Activated B cell treated with CpG ODN at 0.5 μM for 24 hours (primary cell): Measurements from ENCODE around the gene CEP19. TPM values are rescaled to one million over a fixed set of nuclear protein-coding genes. Genes with fewer than 3 reads are reported as not detected.
A peak's percentile ranks its signal among the peaks of the same experiment; 100 is the strongest.
"Not testable (repeated sequence)": the region's sequence is repeated elsewhere in the genome, so short reads cannot be mapped to it uniquely, and the experiment has no call there.

ENCODE experiments used
- ATAC-seq: fragments of 200-7000 bp; cut with Tn5 transposase; one replicate; pipeline ENCODE4 v1.10.0; 2021; ENCODE audit warnings: low read depth, mild to moderate bottlenecking, moderate library complexity
- CTCF ChIA-PET: fragments of 350-600 bp; sonication (Branson Sonifier 250); formaldehyde crosslinking; loops from one replicate; lab custom pipeline; 2021; ENCODE audit warnings: antibody characterized with exemption; lab: Charles Lee
- POLR2A ChIA-PET: fragments of 350-600 bp; sonication (Branson Sonifier 250); formaldehyde crosslinking; loops from one replicate; lab custom pipeline; 2021; ENCODE audit warnings: antibody characterized with exemption; lab: Charles Lee
- DNase-seq: peaks from one replicate; pipeline ENCODE4 v3.0.0; 2022
- H3K27ac Mint-ChIP-seq: one replicate; pipeline ENCODE4 v1.8.0; 2020; ENCODE audit warnings: mixed read lengths
- H3K27me3 Mint-ChIP-seq: one replicate; pipeline ENCODE4 v1.8.0; 2021; ENCODE audit warnings: mixed read lengths
- H3K36me3 Mint-ChIP-seq: one replicate; pipeline ENCODE4 v1.8.0; 2021; ENCODE audit warnings: low read depth, mixed read lengths
- H3K4me1 Mint-ChIP-seq: one replicate; pipeline ENCODE4 v1.8.0; 2021; ENCODE audit warnings: mixed read lengths
- H3K4me3 Mint-ChIP-seq: one replicate; pipeline ENCODE4 v1.8.0; 2020; ENCODE audit warnings: mild to moderate bottlenecking, mixed read lengths
- H3K9me3 Mint-ChIP-seq: one replicate; pipeline ENCODE4 v1.8.0; 2020; ENCODE audit warnings: mixed read lengths
- intact Hi-C: fragments of 100-400 bp; cut with micrococcal nuclease; formaldehyde crosslinking; loops from one replicate; pipeline ENCODE4 v1.15.1; 2024
- total RNA-seq: library from RNA; stranded (reverse); gene quantifications from 2 replicates; pipeline ENCODE4 v1.2.3, GENCODE V29; 2022
- TF ChIP-seq, protein P1 (sequence below): fragments of 200-600 bp; IDR thresholded peaks from one replicate; pipeline ENCODE4 v1.8.0; 2022; ENCODE audit warnings: antibody characterized with exemption, mild to moderate bottlenecking

The CEP19 gene
- total RNA-seq, 1 donor from 2014 or later = 4.1 TPM

GRCh38 chr3:196753201-196753600 lies 41.2 kb upstream of the CEP19 start:
- H3K27me3 Mint-ChIP-seq = no peaks in the 10 kb centered on the region
- TF ChIP-seq, protein P1, sequence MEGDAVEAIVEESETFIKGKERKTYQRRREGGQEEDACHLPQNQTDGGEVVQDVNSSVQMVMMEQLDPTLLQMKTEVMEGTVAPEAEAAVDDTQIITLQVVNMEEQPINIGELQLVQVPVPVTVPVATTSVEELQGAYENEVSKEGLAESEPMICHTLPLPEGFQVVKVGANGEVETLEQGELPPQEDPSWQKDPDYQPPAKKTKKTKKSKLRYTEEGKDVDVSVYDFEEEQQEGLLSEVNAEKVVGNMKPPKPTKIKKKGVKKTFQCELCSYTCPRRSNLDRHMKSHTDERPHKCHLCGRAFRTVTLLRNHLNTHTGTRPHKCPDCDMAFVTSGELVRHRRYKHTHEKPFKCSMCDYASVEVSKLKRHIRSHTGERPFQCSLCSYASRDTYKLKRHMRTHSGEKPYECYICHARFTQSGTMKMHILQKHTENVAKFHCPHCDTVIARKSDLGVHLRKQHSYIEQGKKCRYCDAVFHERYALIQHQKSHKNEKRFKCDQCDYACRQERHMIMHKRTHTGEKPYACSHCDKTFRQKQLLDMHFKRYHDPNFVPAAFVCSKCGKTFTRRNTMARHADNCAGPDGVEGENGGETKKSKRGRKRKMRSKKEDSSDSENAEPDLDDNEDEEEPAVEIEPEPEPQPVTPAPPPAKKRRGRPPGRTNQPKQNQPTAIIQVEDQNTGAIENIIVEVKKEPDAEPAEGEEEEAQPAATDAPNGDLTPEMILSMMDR = no peak
- CTCF ChIA-PET = no interaction called here
- peaks cover 48% of the 10 kb centered on the region for H3K4me1 Mint-ChIP-seq
- ATAC-seq (no peak), DNase-seq (no peak)
- intact Hi-C loops = no loop called here
- no peak overlapping the region for H3K27ac Mint-ChIP-seq
- H3K4me3 Mint-ChIP-seq = no peak overlapping the region
- POLR2A ChIA-PET = no interaction called here
- peaks cover 75% of the 10 kb centered on the region for H3K36me3 Mint-ChIP-seq
- peaks cover 8% of the 10 kb centered on the region for H3K9me3 Mint-ChIP-seq

DNA sequence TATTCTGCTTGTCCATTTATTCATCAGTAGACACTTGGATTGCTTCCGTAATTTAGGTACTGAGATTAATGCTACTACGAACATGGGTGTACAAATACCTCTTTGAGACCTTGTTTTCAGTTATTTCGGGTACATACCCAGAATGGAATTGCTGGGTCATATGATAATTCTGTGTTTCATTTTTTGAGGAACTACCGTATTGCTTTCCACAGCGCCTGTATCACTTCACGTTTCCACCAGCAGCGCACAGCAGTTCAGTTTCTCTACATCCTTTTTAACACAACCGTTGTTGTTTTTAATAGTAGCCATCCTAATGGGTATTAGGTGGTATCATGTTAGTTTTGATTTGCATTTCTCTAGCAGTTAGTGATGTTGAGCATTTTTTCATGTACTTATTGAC lies 37.1 kb upstream of the CEP19 start:
- peak; percentile 78 for ATAC-seq
- Mint-ChIP-seq H3K4me1 (peaks cover 49% of the 10 kb centered on the region), H3K9me3 (no peaks in the 10 kb centered on the region), H3K27ac (peak overlapping the region; percentile 65), H3K36me3 (peaks cover 52% of the 10 kb centered on the region), H3K27me3 (no peaks in the 10 kb centered on the region), H3K4me3 (peak overlapping the region; percentile 2)
- no peak for DNase-seq
- intact Hi-C loops = loop anchor here (1.0 kb wide), 1 partner anchor 9 kb away; no protein-coding TSS in a partner anchor
- POLR2A ChIA-PET = interaction anchor here (0.7 to 1.2 kb wide), 2 partner anchors 10 to 201 kb away, joined by 3 to 5 read pairs; partner anchors contain the start of gene PAK2
- CTCF ChIA-PET = no interaction called here
- TF ChIP-seq, protein P1 = no peak

GRCh38 chr3:196743569-196743968 lies 31.5 kb upstream of the CEP19 start:
- POLR2A ChIA-PET = interaction anchor here (1.0 kb wide), 1 partner anchor 199 kb away, joined by 3 read pairs; the partner anchor contains the start of gene NCBP2
- Mint-ChIP-seq H3K36me3 (peaks cover 31% of the 10 kb centered on the region), H3K4me1 (peaks cover 48% of the 10 kb centered on the region)
- H3K9me3 Mint-ChIP-seq, ATAC-seq, H3K4me3 Mint-ChIP-seq, H3K27ac Mint-ChIP-seq, DNase-seq, CTCF ChIA-PET, H3K27me3 Mint-ChIP-seq: not testable (repeated sequence)
- intact Hi-C loops = loop anchor here (5.0 kb wide), 2 partner anchors 41 to 124 kb away; partner anchors contain the start of gene SENP5

GRCh38 chr3:196741249-196741889 lies 29.3 kb upstream of the CEP19 start:
- peak overlapping the region; percentile 99 for H3K27ac Mint-ChIP-seq
- H3K4me1 Mint-ChIP-seq = peaks cover 37% of the 10 kb centered on the region
- ATAC-seq = no peak
- ChIA-PET CTCF (interaction anchor here (1.4 kb wide), 1 partner anchor 132 kb away, joined by 5 read pairs; no protein-coding TSS in a partner anchor), POLR2A (interaction anchor here (1.7 to 2.7 kb wide), 4 partner anchors 29 to 173 kb away, joined by 8 to 44 read pairs (median 14); partner anchors contain the start of genes CEP19, FBXO45, NRROS and PIGX)
- no peaks in the 10 kb centered on the region for H3K27me3 Mint-ChIP-seq
- peak overlapping the region; percentile 100 for H3K4me3 Mint-ChIP-seq
- no peaks in the 10 kb centered on the region for H3K9me3 Mint-ChIP-seq
- peaks cover 19% of the 10 kb centered on the region for H3K36me3 Mint-ChIP-seq
- TF ChIP-seq, protein P1 = no peak
- intact Hi-C loops = loop anchor here (2.0 to 5.0 kb wide), 4 partner anchors 39 to 239 kb away; partner anchors contain the start of genes FBXO45, RNF168, SENP5 and WDR53
- no peak for DNase-seq

- POLR2A ChIA-PET = interaction anchor here (0.6 to 2.7 kb wide), 20 partner anchors 17 to 832 kb away, joined by 3 to 44 read pairs (median 6); partner anchors contain the start of genes CEP19, DLG1, FBXO45 and NCBP2
- CTCF ChIA-PET = interaction anchor here (1.4 kb wide), 1 partner anchor 131 kb away, joined by 5 read pairs; no protein-coding TSS in a partner anchor
These were observed 28.6 kb upstream of the CEP19 start for GRCh38 chr3:196740481-196741248.

More at GRCh38 chr3:196740481-196741248, 28.6 kb upstream of the CEP19 start:
- Mint-ChIP-seq H3K9me3 (no peaks in the 10 kb centered on the region), H3K27me3 (no peaks in the 10 kb centered on the region), H3K4me3 (peak overlapping the region; percentile 100), H3K36me3 (peaks cover 16% of the 10 kb centered on the region), H3K4me1 (peaks cover 36% of the 10 kb centered on the region), H3K27ac (peak overlapping the region; percentile 99)
- no peak for ATAC-seq
- TF ChIP-seq, protein P1 = no peak
- intact Hi-C loops = loop anchor here (1.0 to 5.0 kb wide), 6 partner anchors 9 to 238 kb away; partner anchors contain the start of genes FBXO45, RNF168, SENP5 and WDR53
- no peak for DNase-seq
